Stimulated activated CD8-positive, alpha-beta memory T cell treated with anti-CD3 and anti-CD28 coated beads, Interleukin-12 subunit alpha, Interleukin-12 subunit beta, amount 100 ng/mL, for 1 hour (primary cell): ENCODE results near the gene KLHL3.
"Not testable (repeated sequence)": the region's sequence is repeated elsewhere in the genome, so short reads cannot be mapped to it uniquely, and the experiment has no call there.

Experiments
- DNase-seq: peaks from one replicate; pipeline ENCODE4 v3.0.0-alpha.2; 2020; ENCODE audit warnings: low read depth

KLHL3 gene

DNA sequence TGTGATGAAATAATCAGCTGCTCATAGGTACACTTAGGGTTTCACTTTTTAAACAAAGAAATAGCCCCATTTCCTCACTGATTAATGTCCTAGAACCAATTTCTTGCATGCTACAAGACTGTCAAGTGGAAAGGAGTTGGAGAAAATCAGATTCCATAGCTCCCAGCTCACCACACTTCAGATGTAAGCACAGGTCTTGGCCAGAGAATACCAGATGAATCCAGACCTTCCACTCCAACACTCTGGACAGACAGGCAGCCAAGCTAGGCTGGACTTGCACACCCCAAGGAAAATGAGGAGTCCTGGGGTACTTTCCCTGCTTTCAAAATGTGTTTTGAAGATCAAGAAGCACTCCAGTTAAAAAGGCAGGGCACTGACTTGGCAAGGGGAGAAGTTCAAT is 68.5 kb downstream of the KLHL3 start:
- no peak for DNase-seq

DNA sequence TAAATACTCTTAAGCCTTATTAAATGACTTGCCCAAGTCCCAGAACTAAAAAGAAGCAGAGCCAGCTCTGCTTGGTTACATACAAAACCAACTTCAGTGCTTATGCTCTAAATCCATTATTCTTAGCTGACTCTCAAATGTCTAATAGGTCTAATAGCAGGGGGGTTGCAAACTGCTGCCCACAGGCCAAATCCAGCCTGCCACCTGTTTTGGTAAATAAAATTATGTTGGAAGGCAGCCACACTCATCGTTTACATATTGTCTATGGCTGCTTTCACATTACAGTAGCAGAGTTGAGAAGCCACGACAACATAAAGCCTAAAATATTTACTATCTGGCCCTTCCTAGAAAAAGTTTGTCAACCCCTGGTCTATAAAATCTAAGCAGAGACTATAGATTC is 69.0 kb downstream of the KLHL3 start:
- no peak for DNase-seq

DNA sequence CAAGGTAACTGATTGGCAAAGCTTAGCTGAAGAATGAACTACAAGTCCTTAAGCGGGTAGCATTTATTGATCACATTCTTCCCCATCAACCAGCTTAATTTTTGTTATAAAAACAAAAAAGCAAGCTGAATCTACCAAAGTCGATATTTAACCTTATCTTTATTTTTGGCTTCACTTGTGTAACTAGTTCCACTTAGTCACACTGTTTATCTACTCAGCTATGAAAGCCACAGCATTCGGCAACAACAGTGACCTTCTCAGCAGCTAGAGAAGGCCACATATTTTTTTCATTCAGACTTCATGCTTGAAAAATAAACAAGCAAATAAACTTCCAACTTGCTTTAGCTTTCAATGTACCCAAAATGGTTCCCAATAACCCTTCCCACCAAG is 69.4 kb downstream of the KLHL3 start:
- DNase-seq: no peak

DNA sequence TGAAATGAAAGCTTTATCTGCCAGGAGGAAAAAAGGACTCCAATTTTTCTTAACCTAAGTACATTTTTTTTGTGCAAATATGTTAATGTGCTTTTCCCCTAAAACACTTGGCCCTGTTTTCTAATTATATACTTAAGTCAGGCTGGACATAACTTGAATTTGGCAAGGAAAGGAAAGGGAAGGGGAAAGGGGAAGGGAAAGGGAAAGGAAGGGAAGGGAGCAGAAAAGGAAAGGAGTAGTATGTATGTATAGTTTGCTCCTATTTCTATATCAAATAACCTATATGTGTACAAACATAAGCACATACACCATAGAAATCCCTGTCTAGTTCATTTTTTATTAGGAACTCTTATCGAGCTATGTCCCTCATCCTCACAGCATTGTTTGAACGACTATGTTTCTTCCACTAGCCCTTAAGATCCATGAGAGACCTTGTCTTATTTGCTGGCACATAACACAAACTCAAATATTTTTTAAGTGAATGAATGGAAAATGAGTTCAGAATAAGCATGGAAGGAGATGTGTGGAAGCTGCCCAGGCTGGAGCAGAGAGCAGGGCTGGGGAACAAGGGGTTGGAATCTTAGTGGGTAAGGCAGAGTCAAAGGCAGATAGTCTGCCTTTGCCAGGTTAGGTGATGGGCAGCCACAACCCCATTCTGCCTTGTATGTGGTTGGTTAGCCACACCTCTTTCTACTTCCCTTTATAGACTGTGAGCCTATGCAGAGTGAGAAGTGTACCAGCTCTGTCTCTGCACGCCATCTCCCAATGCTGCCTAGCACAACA is 70.0 kb downstream of the KLHL3 start:
- DNase-seq: peak; percentile 21

DNA sequence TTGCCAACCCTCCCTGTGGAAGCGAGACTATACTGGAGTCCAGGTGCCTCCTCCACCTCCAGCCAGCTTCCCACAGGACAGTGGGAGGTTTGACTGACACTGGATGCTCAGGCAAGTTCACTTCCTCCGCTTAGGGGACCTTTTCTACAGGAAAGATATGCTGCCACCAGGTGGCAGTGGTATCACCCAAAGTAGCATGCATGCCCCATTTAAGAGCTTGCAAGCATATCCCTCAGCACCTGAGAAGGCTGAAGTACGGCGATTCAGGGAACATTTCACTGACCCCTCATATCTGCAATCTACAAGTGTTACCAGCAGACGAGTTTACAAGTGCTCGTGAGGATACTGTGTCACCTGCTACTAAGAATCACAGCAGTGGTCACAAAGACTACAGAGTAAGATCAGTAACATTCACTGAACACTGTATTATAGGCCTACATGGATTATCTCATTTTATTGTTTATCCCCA is 75.5 kb downstream of the KLHL3 start:
- DNase-seq: peak; percentile 52

DNA sequence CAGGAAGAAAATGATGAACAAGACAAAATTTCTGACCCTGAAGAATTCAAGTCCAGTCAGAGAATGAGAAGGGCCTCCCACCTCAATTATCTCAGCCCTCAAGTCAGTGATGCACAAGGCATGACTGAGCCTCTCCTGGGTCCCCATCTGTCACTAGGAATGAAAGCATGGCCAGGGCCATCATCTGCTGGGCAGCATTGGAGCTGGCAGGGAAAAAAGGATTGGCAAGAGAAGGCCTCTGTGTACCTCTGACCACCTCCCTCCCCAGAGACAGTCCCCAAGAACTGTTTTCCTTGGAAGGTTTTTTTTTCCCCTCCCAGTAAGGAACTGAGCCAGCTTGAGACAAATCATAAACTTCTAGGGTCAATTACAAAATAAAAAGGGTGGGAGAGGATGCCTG is 76.7 kb downstream of the KLHL3 start:
- DNase-seq: no peak

DNA sequence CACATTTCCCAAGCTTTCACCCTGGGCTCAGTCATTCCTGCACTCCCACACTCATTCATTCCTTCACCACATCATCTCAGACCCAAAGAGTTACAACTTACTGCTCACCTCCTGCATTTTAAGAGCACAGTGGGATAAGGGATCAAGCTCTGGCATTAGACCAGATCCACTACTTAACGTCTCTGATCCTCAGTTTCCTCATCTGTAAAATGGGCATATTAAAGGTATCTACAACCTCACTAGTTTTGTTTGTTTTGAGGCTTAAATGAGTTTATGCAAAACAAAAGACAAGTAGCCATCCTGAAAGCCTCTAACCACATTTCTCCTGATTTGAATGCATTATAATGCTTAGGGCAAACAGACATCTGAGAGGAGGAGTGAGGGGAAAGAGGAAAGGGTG is 77.6 kb downstream of the KLHL3 start:
- DNase-seq: no peak

DNA sequence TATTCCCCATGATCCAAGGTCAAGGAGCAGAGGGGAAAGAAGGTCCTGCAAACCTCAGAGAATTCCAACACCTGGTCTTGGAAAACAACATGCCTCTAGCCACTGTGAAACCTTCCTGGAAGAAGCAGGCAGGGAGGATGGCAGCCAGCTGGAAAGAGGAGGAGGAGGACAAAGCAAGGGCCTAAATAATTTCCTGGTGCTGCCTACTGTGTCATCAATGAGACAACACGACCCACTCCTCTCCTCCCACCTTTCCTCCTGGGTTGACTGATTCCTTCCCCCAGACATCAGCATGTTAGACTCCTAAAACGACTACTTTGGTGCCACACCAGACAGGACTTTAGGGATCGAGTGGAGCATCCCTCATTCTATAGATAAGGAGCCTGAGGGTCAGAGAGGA is 78.8 kb downstream of the KLHL3 start:
- no peak for DNase-seq

DNA sequence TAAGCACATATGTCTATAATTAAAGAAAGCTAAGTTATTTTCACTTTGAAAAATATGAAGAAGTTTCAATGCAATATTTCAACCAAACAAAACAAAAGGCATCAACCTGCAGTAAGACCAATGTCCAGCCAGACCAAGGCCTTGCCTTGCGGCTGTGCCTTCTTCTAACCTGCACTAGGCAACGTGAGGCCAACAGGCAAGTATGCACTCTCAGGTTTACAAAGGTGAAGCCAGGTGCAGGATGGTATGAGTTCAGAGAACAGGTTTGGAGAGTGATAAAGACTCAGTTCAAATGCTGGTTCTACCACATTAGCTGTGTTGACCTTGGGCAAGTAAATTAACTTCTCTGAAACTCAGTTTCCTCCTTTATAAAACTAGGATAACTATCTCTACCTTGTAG is 79.3 kb downstream of the KLHL3 start:
- no peak for DNase-seq

DNA sequence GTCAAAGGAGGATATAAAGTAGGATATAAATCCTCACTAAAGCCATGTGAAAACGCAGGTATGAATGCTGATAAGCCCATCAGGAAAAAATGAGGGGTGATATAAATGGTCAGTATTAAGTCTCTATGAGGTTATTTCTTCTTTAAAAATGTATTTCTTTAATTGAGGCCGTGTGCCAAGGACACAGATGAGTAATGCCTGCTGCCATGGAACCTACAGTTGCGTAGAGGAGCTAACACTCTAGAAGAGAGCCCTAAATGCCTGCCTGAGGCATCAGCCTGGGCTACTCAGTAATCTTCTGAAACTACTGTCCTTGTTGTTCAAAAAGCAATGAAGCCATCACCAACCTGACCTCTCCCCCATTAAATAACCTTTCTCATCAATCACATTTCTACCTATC is 84.9 kb downstream of the KLHL3 start:
- no peak for DNase-seq

DNA sequence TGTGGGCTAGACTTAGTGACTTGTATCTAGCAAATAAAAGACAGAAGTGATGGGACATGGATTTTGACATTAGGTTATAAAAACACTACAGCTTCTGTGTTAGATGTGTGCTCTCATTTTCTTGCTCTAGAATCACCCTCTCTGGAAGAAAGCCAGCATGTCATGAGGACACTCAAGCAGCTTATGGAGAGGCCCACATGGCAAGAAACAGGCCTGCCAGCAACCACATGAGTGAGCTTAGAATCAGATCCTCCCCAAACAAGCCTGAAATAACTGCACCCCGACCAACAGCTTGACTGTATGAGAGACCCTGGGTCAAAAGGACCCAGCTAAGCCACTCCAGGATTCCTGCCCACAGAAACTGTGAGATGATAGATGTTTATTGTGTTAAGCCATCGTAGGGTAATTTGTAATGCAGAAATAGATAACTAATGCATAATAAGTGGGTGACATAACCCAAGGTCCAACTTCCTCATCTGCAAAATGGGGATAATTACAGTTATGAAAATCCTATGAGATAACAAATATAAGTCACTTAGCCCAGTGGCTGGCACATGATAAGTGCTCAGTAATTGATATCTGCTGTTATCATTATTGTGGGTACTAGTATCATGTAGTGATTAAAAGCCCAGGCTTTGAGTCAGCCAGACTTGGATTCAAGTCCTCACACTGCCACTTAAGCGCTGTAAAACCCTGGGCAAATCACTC is 86.5 kb downstream of the KLHL3 start:
- DNase-seq: no peak

DNA sequence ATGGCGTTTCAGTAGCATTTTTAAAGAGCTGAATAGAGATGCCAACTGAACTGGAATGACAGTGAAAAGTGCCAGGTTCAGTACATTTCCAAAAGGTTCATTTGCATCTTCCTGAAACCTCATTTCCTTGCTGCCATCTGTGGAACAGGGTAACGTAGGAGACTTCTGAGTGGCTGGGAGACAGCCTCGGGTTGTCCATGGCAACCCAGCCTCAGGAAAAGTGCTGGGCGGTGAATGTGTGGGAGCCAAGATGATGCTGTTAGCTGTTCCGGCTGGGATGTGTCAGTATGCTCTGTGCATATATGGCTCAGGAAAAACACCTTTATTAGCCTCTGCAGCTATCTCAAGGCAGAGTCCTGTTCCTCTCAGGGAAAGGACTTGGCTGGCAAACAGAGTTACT is 87.5 kb downstream of the KLHL3 start:
- DNase-seq: no peak

DNA sequence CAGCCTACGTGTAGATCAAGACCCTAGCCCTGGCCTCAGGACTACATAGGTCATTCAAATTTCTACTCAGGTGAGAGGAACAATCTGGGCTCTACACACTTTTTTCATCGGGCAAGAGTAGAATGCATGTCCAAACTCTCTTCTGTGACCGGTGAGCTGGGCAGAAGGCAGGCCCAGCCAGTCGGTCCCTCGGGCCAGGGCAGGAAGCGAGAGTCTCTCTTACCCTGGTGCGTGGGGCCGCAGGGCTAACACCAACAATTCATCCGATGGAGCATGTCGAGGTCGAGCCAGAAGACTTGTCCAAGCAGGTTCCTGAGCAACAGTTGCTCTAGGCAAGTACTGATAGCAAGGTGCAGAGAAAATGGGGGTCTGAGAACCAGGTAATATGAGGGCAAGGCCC is 88.5 kb downstream of the KLHL3 start:
- DNase-seq: no peak

DNA sequence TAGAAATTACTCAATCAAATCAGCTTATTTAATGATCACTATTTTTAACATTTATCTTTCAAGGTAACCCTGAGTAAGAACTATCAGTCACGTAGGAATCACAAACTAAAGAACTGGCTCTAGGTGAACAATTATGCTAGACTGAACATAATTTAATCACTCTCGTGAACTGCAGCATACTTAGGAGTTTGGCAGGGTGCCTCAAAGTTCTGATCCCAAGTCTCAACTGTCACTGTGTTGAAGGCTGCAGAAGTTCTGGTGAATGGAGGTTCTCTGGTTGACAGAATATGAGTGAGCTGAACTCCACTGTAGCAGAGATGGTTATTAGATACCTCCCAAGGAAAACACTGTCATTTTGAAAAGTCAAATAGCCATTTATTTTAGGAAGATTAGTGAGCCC is 89.1 kb downstream of the KLHL3 start:
- no peak for DNase-seq

DNA sequence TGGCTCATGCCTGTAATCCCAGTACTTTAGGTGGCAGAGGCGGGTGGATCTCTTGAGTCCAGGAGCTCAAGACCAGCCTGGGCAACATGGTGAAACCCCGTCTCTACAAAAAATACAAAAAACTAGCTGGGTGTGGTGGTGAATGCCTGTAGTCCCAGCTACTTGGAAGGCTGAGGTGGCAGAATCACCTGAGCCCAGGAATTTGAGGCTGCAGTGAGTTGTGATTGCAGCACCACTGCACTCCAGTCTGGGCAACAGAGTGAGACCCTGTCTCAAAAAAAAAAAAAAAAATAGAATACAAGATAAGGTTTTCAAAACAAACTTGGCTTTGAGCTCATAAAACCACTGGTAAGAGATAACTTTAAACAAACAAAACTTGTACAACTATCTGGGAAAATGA is 92.8 kb downstream of the KLHL3 start:
- not testable (repeated sequence) for DNase-seq

DNA sequence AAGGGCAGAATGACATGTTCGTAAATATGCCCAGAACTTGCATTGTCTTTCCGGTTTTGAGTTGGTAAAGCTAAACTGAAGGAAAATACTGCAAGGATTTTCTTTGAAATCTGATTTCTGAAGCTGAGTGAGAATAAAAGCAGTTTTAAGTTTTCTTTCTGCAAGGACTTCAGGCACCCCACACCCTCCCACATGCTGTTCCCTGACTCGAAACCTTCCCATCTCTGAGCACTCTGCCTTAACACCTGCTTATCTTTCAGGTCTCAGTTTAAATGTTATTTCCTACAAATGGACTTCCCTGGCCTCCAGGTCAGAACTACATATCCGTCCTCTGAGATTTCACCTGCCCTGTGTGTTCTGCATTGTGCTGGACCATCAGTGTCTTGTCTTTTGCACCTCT is 93.8 kb downstream of the KLHL3 start:
- no peak for DNase-seq

DNA sequence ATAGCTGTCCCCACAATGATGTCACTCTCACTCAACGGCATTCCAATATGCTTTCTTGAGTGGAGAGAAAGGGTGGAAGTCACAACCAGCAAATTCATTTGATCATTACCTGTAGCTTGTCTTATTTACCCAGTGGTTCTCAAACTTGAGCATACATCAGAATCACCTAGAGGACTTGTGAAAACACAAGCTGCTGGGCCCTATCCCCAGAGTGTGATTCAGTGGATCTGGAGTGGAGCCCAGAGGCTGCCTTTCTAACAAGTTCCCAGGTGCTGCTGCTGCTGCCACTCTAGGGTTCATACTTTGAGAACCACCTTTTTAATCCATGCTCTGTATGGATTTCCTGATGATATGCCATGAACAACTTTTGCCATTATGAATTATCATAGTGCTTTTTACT is 94.7 kb downstream of the KLHL3 start:
- DNase-seq: no peak

DNA sequence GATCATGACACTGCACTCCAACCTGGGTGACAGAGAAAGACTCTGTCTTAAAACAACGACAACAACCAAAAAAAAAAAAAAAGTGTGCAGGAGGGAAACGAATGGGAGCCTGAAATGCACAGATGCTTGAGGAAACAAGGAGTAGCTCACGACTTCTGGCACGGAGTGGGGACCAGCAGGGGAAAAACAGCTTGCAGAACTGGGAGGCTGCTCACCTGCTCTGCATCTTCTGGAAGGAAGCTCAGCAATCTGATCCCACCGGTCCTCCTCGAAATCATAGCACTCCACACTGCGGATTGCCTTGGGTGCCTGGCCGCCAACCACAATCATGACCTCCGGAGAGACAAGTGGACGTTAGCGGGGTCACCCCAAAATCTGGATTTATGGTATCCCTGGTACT is 96.2 kb downstream of the KLHL3 start:
- no peak for DNase-seq

DNA sequence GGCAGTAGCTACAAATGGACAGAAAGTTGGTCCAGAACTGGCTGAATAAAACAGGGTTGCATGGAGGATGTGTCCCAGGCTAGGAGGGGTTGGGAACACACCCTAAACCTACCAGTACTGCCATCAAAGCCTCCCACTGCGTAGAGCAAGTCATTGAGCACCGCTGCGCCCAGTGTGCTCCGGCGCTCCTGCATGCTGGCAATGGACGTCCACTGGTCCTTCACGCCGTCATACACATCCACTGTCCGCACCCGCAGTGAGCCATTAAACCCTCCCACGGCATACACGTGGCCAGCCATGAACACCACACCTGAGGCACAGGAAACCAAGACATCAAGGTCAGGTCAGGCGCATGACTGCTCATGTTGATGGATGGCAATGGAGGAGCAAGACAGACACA is 97.0 kb downstream of the KLHL3 start:
- no peak for DNase-seq

DNA sequence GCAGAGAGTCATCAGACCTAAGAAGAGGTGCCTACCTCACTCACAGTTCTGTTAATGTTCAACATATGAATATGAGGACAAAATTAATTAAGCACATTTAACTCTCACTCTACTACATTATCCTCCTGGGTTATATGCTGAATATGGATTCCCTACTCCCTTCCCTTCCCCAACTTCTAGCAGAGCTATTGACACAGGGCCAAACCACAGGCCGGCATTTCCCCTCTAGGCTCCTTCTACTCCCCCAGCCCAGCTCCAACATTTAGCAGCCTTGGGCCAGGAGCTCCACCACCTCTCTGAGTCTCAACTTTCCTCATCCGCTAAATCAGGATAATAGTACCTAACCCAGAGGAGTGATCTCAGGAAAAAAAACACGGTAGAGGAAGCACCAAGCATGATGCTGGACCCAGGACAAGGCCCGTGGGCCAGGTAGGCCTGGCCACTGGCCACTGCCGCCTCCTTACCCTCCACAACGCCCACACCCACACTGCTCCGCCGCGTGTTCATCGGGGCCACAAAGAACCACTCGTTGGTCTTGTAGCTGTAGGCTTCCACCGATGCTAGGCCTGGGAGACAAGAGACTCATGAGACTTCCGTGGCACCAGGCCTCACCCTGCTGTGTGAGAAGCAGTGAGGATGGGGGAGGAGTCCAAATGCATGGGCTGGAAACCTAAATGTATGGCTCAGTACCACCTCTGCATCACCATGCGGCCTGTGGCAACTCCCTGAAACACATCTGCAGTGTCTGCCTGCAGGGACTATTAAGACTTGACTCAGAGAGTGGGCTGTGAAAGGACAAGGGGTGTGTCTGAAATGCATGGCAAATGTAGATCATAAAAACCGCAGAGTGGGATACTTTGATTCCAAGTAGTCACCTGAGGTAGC is 98.8 kb downstream of the KLHL3 start:
- no peak for DNase-seq

DNA sequence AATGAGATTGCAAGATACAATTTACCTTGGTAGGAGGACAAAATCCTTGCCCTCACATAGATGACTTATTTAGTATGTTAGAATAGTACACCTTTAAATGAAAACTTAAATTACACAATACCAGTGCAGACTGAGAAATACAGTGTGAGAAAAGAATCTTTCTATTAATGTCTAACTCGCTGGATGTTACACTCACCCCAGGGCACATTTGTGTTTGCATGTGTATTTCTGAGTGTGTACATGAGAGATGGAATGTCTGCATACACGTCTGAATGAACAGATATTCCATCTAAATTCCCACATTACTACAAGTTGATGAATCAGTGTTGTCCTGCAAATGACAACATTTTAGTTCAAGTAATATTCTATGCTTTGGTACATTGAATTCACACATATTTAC is 99.8 kb downstream of the KLHL3 start:
- DNase-seq: no peak

DNA sequence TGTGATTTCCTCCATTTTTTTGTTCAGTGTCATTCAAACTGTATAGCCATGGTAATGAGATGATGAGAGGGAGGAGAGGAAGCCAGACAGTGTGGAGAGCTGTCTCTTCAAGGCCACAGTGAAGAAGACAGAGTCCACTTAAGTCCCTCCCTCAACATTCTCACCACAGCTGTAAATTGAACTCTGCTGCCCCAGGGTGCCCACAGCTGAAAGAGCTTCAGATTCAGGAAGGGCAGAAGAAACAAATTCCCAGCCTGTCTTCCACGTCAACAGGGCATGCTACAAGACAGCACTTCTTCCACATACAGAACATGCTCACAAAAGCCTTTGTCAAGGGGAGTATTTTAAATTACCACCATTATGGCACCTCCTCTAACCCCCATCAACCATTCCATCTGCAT is 100.4 kb downstream of the KLHL3 start:
- DNase-seq: no peak

DNA sequence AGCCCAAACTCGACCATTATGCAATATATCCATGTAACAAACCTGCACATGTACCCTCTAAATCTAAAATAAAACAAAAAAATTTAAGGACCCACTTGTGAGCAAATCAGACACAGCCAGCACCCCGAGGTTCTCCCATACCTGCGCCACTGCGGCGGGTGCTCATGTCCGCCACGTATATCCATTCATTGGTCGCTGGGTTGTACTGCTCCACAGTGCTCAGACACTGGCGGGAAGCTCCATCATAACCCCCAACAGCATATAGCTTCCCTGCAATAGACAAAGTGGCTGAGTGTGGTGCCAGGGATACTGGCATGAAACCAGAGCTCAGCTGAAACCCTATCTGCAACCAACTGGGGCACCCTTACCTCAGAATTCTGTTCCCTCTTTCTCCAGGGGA is 102.0 kb downstream of the KLHL3 start:
- DNase-seq: no peak
